ENCODE results near the gene ANAPC7.
"Not testable (repeated sequence)": the region's sequence is repeated elsewhere in the genome, so short reads cannot be mapped to it uniquely, and the experiment has no call there.

ANAPC7 gene

GRCh38 chr12:110349514-110350151 lies 53.9 kb downstream of the ANAPC7 start:
- peak in 2 of 56 donors; percentile 9 to 16 for DNase-seq

GRCh38 chr12:110349096-110349495 lies 54.4 kb downstream of the ANAPC7 start:
- no peak for DNase-seq

GRCh38 chr12:110348431-110349059 lies 55.0 kb downstream of the ANAPC7 start:
- DNase-seq, result no peak

GRCh38 chr12:110347767-110348166 lies 55.7 kb downstream of the ANAPC7 start:
- DNase-seq, result no peak

GRCh38 chr12:110345963-110346362 lies 57.5 kb downstream of the ANAPC7 start:
- DNase-seq, result peak in 3 of 56 donors; percentile 8 to 17 (median 12)

GRCh38 chr12:110345176-110345661 lies 58.3 kb downstream of the ANAPC7 start:
- peak in 4 of 56 donors; percentile 14 to 64 (median 16) for DNase-seq

GRCh38 chr12:110344657-110345056 lies 58.9 kb downstream of the ANAPC7 start:
- DNase-seq, result no peak

GRCh38 chr12:110343736-110344555 lies 59.6 kb downstream of the ANAPC7 start:
- DNase-seq, result no peak

GRCh38 chr12:110343114-110343513 lies 60.4 kb downstream of the ANAPC7 start:
- DNase-seq, result no peak

GRCh38 chr12:110342157-110342556 lies 61.4 kb downstream of the ANAPC7 start:
- no peak for DNase-seq

- DNase-seq, result no peak
These were observed 62.8 kb downstream of the ANAPC7 start for GRCh38 chr12:110340706-110341105.

GRCh38 chr12:110340261-110340660 lies 63.2 kb downstream of the ANAPC7 start:
- DNase-seq, result not testable (repeated sequence)

- DNase-seq, result no peak
These were observed 64.1 kb downstream of the ANAPC7 start for GRCh38 chr12:110339184-110339952.

- no peak for DNase-seq
These were observed 64.8 kb downstream of the ANAPC7 start for GRCh38 chr12:110338754-110339153.

GRCh38 chr12:110337912-110338710 lies 65.4 kb downstream of the ANAPC7 start:
- DNase-seq, result no peak

- peak in 4 of 56 donors; percentile 14 to 27 (median 18) for DNase-seq
These were observed 67.9 kb downstream of the ANAPC7 start for GRCh38 chr12:110335481-110336045.

- no peak for DNase-seq
These were observed 70.3 kb downstream of the ANAPC7 start for GRCh38 chr12:110333201-110333600.

- peak in 2 of 56 donors; percentile 12 to 26 for DNase-seq
These were observed 73.0 kb downstream of the ANAPC7 start for GRCh38 chr12:110330544-110330943.

GRCh38 chr12:110330124-110330523 lies 73.4 kb downstream of the ANAPC7 start:
- DNase-seq, result peak in 3 of 56 donors; percentile 10 to 15 (median 14)

- no peak for DNase-seq
These were observed 73.8 kb downstream of the ANAPC7 start for GRCh38 chr12:110329710-110330109.

All from nucleus accumbens (tissue), 56 donors.